NB4 (cell line): ENCODE measurements around the gene CCR5.
"Not testable (repeated sequence)": the region's sequence is repeated elsewhere in the genome, so short reads cannot be mapped to it uniquely, and the experiment has no call there.

ENCODE experiments used
- DNase-seq: peaks from one replicate; pipeline ENCODE4 v3.0.0; 2010; ENCODE audit warnings: low read depth
- H3K4me3 ChIP-seq: one replicate; pipeline ENCODE4 v1.5.1; 2011; ENCODE audit warnings: mild to moderate bottlenecking, low read depth, low read length, moderate library complexity
- CTCF ChIP-seq: IDR thresholded peaks from one replicate; pipeline ENCODE4 v1.5.1; 2012; ENCODE audit warnings: low read depth, low read length
- MAX ChIP-seq: IDR thresholded peaks from 2 replicates; pipeline ENCODE4 v1.6.1; 2011; ENCODE audit warnings: low read depth, low read length
- MYC ChIP-seq: IDR thresholded peaks from 2 replicates; pipeline ENCODE4 v1.6.1; 2011; ENCODE audit warnings: low read depth, low read length
- POLR2A ChIP-seq: IDR thresholded peaks from 2 replicates; pipeline ENCODE4 v1.6.1; 2011; ENCODE audit warnings: mild to moderate bottlenecking; ENCODE audit not compliant: insufficient read length; ENCODE audit errors: extremely low read depth

The CCR5 gene

GRCh38 chr3:46399557-46399956 lies 28.8 kb downstream of the CCR5 start:
- DNase-seq = no peak
- no peak overlapping the region for H3K4me3 ChIP-seq
- TF ChIP-seq MAX (no peak), MYC (no peak), POLR2A (no peak), CTCF (no peak)

GRCh38 chr3:46400000-46400734 lies 29.4 kb downstream of the CCR5 start:
- no peak overlapping the region for H3K4me3 ChIP-seq
- no peak for DNase-seq
- TF ChIP-seq POLR2A (no peak), MYC (no peak), MAX (no peak), CTCF (no peak)

GRCh38 chr3:46400846-46401245 lies 30.1 kb downstream of the CCR5 start:
- H3K4me3 ChIP-seq = no peak overlapping the region
- DNase-seq = no peak
- TF ChIP-seq MAX (no peak), POLR2A (no peak), MYC (no peak), CTCF (no peak)

GRCh38 chr3:46401579-46401978 lies 30.8 kb downstream of the CCR5 start:
- H3K4me3 ChIP-seq = no peak overlapping the region
- TF ChIP-seq MYC (no peak), CTCF (no peak), POLR2A (no peak), MAX (no peak)
- no peak for DNase-seq

- not testable (repeated sequence) for H3K4me3 ChIP-seq, DNase-seq
Observed at GRCh38 chr3:46402902-46403301, 32.2 kb downstream of the CCR5 start.

- TF ChIP-seq POLR2A (no peak), CTCF (no peak), MAX (no peak), MYC (no peak)
- DNase-seq = no peak
- no peak overlapping the region for H3K4me3 ChIP-seq
Observed at GRCh38 chr3:46405301-46406019, 34.7 kb downstream of the CCR5 start.
